Breast epithelium (tissue), 4 donors: ENCODE measurements around the gene RPS15. TPM values are rescaled to one million over a fixed set of nuclear protein-coding genes. Genes with fewer than 3 reads are reported as not detected.

Source experiments
- DNase-seq, 2 donors: peaks; one replicate each; pipeline ENCODE4 v3.0.0-alpha.2; 2019; ENCODE audit warnings: low spot score in 2 of 2
- H3K27ac ChIP-seq, 2 donors: fragments of 200-600 bp; sonication (generic) in 1 of 2; one replicate each; pipeline ENCODE4 v1.5.1; 2016 to 2019; ENCODE audit warnings: mild to moderate bottlenecking in 1 of 2
- H3K27me3 ChIP-seq, 2 donors: fragments of 200-600 bp; sonication (generic) in 1 of 2; one replicate each; pipeline versions ENCODE4 v1.5.1 to v1.6.0; 2017 to 2019; ENCODE audit warnings: control low read depth in 1 of 2, mild to moderate bottlenecking in 1 of 2
- H3K36me3 ChIP-seq: fragments of 200-600 bp; one replicate; pipeline ENCODE4 v1.5.1; 2019
- H3K4me1 ChIP-seq, 2 donors: fragments of 200-600 bp; sonication (generic); one replicate each; pipeline ENCODE4 v1.5.1; 2016 to 2019; ENCODE audit warnings: control low read depth in 1 of 2
- H3K4me3 ChIP-seq, 3 donors: fragments of 200-600 bp; sonication (generic); 1 replicate in 2 of 3; 2 replicates in 1 of 3; pipeline ENCODE4 v1.5.1; 2016 to 2019; ENCODE audit warnings: mild to moderate bottlenecking in 3 of 3, moderate library complexity in 2 of 3
- H3K9me3 ChIP-seq, 2 donors: fragments of 200-600 bp; sonication (generic) in 1 of 2; one replicate each; pipeline ENCODE4 v1.5.1; 2016 to 2019; ENCODE audit warnings: control low read depth in 1 of 2
- POLR2A ChIP-seq: fragments of 450-650 bp; IDR thresholded peaks from one replicate; pipeline ENCODE4 v1.6.1; 2016; ENCODE audit warnings: antibody characterized with exemption, mild to moderate bottlenecking, moderate library complexity
- POLR2AphosphoS5 ChIP-seq, 3 donors: sonication (generic); formaldehyde crosslinking; IDR thresholded peaks; one replicate each; pipeline ENCODE4 v1.6.1; 2017; ENCODE audit warnings: antibody characterized with exemption in 3 of 3
- intact Hi-C: fragments of 100-400 bp; cut with DNase I; formaldehyde crosslinking; loops from one replicate; pipeline ENCODE4 v1.15.1; 2023; ENCODE audit warnings: low total_unique reads
- total RNA-seq, 3 donors: library from RNA; depleted of rRNA; stranded (reverse); fragments of >200 nt; gene quantifications; one replicate each; pipeline ENCODE4 v1.1.0, GENCODE V29; 2016
- TF ChIP-seq, protein P1 (sequence below), 3 donors: fragments of 450-650 bp; IDR thresholded peaks; one replicate each; pipeline ENCODE4 v1.5.1; 2016 to 2017; ENCODE audit warnings: antibody characterized with exemption in 3 of 3, mild to moderate bottlenecking in 3 of 3, moderate library complexity in 3 of 3

The RPS15 gene
- total RNA-seq, 3 donors from 2014 or later: 2,978 to 3,238 (median 2,982) TPM

DNA sequence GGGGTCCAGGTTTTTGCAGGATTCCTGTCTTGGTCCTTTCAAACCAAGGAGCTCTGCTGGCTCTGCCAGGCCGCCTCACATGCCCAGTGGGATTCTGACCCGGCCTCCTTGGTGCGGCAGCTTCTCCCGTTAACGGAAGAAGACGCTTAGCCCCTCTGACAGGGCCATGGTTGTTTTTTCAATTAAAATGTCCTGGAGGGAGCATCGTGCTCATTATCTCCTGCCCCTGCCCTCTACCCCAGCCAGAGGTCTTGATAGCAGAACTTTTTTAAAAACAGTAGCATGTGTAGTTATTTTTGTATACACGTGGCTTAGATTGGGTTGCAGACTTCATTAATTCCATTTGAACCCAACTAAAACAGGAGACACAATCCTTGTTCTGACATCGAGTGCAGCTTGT lies 11.5 kb upstream of the RPS15 start:
- Histone ChIP-seq H3K4me1 (no peaks in the 10 kb centered on the region), H3K27me3 (no peaks in the 10 kb centered on the region), H3K9me3 (no peaks in the 10 kb centered on the region), H3K27ac (no peak overlapping the region), H3K36me3 (no peaks in the 10 kb centered on the region), H3K4me3 (no peak overlapping the region)
- intact Hi-C loops: no loop called here
- no peak for TF ChIP-seq POLR2A
- DNase-seq: no peak

DNA sequence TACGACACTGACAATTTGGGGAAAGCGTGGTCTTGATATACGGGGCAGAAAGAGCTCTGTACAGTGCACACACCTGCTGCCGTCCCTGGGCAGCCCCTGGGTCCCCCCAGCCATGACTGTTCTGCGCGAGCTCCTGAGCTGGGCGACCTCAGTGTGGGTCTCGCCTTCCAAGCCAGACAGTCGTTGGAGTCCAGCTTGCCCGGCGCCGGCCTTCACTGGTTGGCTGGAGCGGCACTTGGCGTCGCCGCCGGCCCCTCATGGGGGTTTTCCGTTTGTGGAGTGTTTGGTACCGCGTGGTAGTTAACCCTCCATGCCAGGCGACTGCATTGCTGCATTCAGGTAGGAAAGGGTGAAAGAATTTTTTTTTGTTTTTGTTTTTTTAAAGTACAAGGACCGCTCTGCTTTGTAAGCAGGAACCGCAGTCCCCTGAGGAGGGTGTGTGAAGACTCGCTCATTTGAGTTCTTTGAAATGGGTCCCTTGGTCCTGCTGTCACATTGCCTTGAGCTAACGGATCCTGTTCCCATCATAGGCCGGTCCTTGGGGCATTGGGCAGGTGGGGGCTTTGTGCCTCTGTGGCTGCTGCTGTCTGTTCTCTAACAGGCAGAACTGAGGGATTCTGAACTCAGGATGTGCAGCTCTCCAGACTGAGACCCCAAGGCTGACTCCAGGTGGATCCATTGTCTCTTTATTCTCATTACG lies 10.8 kb upstream of the RPS15 start:
- Histone ChIP-seq H3K9me3 (no peaks in the 10 kb centered on the region), H3K27ac (no peak overlapping the region), H3K27me3 (no peaks in the 10 kb centered on the region), H3K36me3 (no peaks in the 10 kb centered on the region), H3K4me3 (no peak overlapping the region), H3K4me1 (no peaks in the 10 kb centered on the region)
- TF ChIP-seq POLR2AphosphoS5 (IDR thresholded peaks at IDR 0.05) (no peak), POLR2A (no peak)
- TF ChIP-seq, protein P1, sequence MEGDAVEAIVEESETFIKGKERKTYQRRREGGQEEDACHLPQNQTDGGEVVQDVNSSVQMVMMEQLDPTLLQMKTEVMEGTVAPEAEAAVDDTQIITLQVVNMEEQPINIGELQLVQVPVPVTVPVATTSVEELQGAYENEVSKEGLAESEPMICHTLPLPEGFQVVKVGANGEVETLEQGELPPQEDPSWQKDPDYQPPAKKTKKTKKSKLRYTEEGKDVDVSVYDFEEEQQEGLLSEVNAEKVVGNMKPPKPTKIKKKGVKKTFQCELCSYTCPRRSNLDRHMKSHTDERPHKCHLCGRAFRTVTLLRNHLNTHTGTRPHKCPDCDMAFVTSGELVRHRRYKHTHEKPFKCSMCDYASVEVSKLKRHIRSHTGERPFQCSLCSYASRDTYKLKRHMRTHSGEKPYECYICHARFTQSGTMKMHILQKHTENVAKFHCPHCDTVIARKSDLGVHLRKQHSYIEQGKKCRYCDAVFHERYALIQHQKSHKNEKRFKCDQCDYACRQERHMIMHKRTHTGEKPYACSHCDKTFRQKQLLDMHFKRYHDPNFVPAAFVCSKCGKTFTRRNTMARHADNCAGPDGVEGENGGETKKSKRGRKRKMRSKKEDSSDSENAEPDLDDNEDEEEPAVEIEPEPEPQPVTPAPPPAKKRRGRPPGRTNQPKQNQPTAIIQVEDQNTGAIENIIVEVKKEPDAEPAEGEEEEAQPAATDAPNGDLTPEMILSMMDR (IDR thresholded peaks at IDR 0.05): no peak
- no peak for DNase-seq
- intact Hi-C loops: no loop called here

DNA sequence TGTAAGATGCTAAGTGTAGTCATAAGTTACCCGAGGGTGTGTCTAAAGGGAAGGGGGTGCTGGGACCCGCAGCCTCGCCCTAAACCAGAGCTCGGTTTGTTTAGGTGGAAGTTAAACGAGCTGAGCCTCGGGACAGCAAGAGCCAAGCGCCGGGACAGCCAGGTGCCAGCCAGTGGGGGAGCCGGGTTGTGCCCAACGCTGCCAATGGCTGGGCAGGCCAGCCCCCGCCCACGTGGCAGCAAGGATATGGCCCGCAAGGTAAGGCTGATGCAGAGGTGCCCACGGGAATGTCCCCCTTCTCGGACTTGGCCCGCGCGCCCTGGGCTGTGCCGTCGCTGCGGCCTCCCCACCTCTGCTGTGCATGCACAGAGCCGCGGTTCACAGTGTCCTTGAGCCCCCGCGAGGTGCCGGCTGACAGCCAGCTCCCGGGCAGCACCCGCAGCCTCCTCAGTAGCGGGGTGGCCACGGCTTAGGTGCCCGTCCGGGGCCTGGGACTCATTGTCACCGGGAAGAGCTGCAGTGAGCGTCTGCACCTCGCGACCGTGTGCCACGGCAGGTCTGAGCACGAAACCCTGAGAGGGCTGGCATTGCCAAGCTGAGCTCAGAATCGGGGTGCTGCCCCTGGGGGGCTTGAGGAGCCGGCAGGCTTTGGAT lies 9.3 kb upstream of the RPS15 start:
- Histone ChIP-seq H3K4me3 (no peak overlapping the region), H3K36me3 (peaks cover 11% of the 10 kb centered on the region), H3K9me3 (no peaks in the 10 kb centered on the region), H3K4me1 (no peaks in the 10 kb centered on the region), H3K27ac (no peak overlapping the region), H3K27me3 (no peaks in the 10 kb centered on the region)
- no peak for TF ChIP-seq POLR2A
- no peak for TF ChIP-seq POLR2AphosphoS5 (IDR thresholded peaks at IDR 0.05)
- TF ChIP-seq, protein P1 (IDR thresholded peaks at IDR 0.05): no peak
- no peak for DNase-seq
- intact Hi-C loops: no loop called here

DNA sequence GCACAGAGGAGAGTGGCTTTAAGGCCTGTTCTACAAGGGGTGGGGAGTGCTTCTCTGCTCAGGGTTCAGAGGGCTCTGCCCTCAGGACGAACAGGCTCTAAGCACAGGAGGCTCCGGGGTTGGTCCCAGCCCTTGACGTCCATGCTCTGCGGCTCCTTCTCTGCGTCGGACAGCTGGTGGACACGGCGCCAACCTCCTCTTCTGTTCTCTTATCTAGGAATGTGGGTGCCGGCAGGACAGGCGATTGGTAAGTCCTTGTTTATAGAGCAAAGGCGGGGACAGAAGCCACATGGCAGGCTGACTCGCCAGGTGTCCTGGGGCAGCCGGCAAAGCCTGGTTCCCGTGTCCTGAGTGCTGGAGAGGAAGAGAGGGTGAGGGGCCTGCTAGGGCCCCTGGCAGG lies 8.4 kb upstream of the RPS15 start:
- H3K36me3 ChIP-seq: peaks cover 11% of the 10 kb centered on the region

DNA sequence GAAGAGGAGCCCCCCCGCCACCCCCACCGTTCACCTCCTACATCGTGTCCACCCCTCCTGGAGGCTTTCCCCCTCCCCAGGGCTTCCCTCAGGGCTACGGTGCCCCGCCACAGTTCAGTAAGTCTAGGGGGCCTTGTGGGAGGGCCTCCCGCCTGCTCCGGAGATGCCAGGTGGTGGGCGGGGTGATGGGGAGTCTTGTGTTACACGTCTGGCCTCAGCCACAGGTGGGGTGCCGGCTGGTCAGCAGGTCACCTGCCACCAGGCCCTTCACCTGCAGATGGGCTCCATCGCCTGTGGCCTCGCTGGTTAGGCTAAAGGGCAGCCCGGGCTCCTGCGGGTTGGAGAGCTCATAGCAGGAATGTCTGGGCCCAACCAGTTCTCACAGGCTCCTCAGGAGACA lies 8.0 kb upstream of the RPS15 start:
- intact Hi-C loops: no loop called here
- no peaks in the 10 kb centered on the region for H3K27me3 ChIP-seq
- H3K27ac ChIP-seq: no peak overlapping the region
- no peak overlapping the region for H3K4me3 ChIP-seq
- H3K9me3 ChIP-seq: no peaks in the 10 kb centered on the region
- H3K36me3 ChIP-seq: peaks cover 11% of the 10 kb centered on the region
- TF ChIP-seq, protein P1 (IDR thresholded peaks at IDR 0.05): no peak
- TF ChIP-seq POLR2A (no peak), POLR2AphosphoS5 (IDR thresholded peaks at IDR 0.05) (no peak)
- DNase-seq: no peak
- H3K4me1 ChIP-seq: no peaks in the 10 kb centered on the region

More for the DNA sequence above, 8.4 kb upstream of the RPS15 start:
- intact Hi-C loops: no loop called here
- H3K27ac ChIP-seq: no peak overlapping the region
- no peaks in the 10 kb centered on the region for H3K4me1 ChIP-seq
- DNase-seq: no peak
- no peak overlapping the region for H3K4me3 ChIP-seq
- no peak for TF ChIP-seq POLR2AphosphoS5 (IDR thresholded peaks at IDR 0.05)
- TF ChIP-seq, protein P1 (IDR thresholded peaks at IDR 0.05): no peak
- TF ChIP-seq POLR2A: no peak
- H3K27me3 ChIP-seq: no peaks in the 10 kb centered on the region
- no peaks in the 10 kb centered on the region for H3K9me3 ChIP-seq
